Stimulated activated CD8-positive, alpha-beta memory T cell treated with anti-CD3 and anti-CD28 coated beads, Interleukin-15, amount 100 ng/mL, for 1 hour (primary cell): Measurements from ENCODE around the gene SHTN1.

Experiments
- DNase-seq: peaks from one replicate; pipeline ENCODE4 v3.0.0-alpha.2; 2020; ENCODE audit warnings: low read depth

SHTN1 gene

DNA sequence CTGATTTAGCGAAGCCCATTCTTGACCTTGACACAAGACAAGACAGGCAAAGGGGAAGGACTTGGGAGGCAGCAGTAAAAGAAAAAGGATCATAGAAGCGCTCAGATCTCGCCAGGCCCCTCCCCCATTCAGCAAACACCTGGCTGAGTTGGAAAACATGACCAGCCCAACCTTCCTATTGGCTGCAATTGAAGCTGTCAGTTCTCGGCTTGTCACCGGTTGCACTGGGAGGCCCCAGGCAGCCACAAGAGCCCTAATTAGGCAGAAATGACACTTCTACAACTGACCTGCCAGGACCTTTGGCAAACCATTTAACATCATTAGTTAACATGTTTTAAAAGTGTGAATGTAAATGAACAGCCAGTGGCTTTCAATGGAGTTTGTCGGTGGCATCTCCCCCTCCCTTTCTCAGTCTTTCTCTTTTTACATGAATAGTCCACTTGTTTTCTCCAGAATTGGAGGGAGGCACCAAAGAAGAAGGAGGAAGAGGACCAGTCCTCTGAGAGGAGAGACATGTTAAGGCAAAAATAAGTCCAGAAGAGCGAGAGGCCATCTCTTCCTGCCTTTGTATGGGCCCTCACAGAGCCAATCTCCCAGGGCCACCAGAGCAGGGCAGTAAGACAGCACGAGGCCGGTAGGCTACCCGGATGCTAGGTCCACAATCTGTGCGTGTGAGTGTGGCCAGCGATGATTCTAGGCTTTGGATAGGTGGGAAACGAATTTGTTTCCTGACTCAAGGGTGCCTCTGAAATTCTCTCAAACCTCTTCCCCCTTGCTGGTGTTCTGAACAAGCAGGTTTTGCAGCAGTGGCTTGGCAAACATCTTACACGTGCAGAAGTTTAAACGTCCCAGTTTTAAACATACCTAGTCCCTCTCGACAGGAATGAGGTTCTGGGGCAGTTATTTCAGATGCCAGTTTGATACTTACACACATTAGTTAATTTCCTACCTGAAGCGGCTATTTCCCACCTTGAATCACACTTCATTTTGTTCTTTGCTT lies 170.7 kb downstream of the SHTN1 start:
- DNase-seq: no peak

DNA sequence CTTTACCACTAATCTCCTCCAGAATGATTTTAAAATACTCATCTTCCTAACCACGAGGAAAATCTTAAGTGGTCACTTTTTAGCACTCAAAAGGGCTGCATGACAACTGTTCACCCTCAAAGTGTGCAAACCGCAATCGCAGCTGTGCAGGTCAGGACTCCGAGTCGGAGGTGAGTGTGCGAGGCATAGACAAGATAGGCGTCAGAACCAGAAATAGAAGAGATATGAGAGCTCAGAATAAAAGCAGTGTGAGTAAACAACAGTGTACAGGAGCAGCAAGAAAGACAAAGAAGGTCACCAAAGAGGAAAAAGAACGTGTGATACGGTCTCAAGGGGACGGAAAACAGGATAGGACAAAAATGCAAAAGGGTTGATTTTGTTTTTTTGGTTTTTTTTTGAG lies 173.2 kb downstream of the SHTN1 start:
- no peak for DNase-seq
